ENCODE results near the gene BTN2A1.
"Not testable (repeated sequence)": the region's sequence is repeated elsewhere in the genome, so short reads cannot be mapped to it uniquely, and the experiment has no call there.

BTN2A1 gene

GRCh38 chr6:26457806-26458688 is at the start of gene BTN2A1:
BTN2A1 (plus strand) TSS chr6:26457955; CDS start chr6:26458637, 682 bp downstream.
- DNase-seq: peak; percentile 91 to 92

- no peak for DNase-seq
These were observed 48.7 kb upstream of the BTN2A1 start for GRCh38 chr6:26408828-26409730.

- DNase-seq: no peak
These were observed 46.0 kb upstream of the BTN2A1 start for GRCh38 chr6:26411751-26412150.

- DNase-seq: no peak
These were observed 45.5 kb upstream of the BTN2A1 start for GRCh38 chr6:26412228-26412627.

- no peak for DNase-seq
These were observed 44.8 kb upstream of the BTN2A1 start for GRCh38 chr6:26412954-26413353.

- DNase-seq: no peak
These were observed 43.5 kb upstream of the BTN2A1 start for GRCh38 chr6:26414281-26414680.

GRCh38 chr6:26415036-26415614 is 42.6 kb upstream of the BTN2A1 start:
- no peak for DNase-seq

GRCh38 chr6:26415791-26416190 is 42.0 kb upstream of the BTN2A1 start:
- DNase-seq: no peak

- DNase-seq: no peak
These were observed 41.5 kb upstream of the BTN2A1 start for GRCh38 chr6:26416288-26416687.

GRCh38 chr6:26418077-26418476 is 39.7 kb upstream of the BTN2A1 start:
- not testable (repeated sequence) for DNase-seq

- not testable (repeated sequence) for DNase-seq
These were observed 39.0 kb upstream of the BTN2A1 start for GRCh38 chr6:26418795-26419194.

GRCh38 chr6:26420688-26421171 is 37.0 kb upstream of the BTN2A1 start:
- peak; percentile 6 to 7 for DNase-seq

- DNase-seq: peak; percentile 81 to 86
These were observed 36.3 kb upstream of the BTN2A1 start for GRCh38 chr6:26421259-26422144.

- DNase-seq: no peak
These were observed 35.4 kb upstream of the BTN2A1 start for GRCh38 chr6:26422329-26422728.

- no peak for DNase-seq
These were observed 30.9 kb upstream of the BTN2A1 start for GRCh38 chr6:26426691-26427450.

- DNase-seq: no peak
These were observed 30.3 kb upstream of the BTN2A1 start for GRCh38 chr6:26427451-26427809.

- DNase-seq: no peak
These were observed 29.5 kb upstream of the BTN2A1 start for GRCh38 chr6:26428206-26428605.

GRCh38 chr6:26430787-26431186 is 27.0 kb upstream of the BTN2A1 start:
- no peak for DNase-seq

- no peak for DNase-seq
These were observed 26.2 kb upstream of the BTN2A1 start for GRCh38 chr6:26431258-26432172.

GRCh38 chr6:26432627-26433201 is 25.0 kb upstream of the BTN2A1 start:
- DNase-seq: no peak
